NOMO-1 (cell line): ENCODE measurements around the gene GSG1L.
A peak's percentile ranks its signal among the peaks of the same experiment; 100 is the strongest.

Experiments
- DNase-seq, 2 experiments: peaks; one replicate each; lab custom pipeline; 2025; ENCODE audit not compliant: unreplicated experiment in 2 of 2; lab: John Stamatoyannopoulos, UW

The GSG1L gene

GRCh38 chr16:28067604-28068379 is 4.3 kb upstream of the GSG1L start:
- DNase-seq: no peak

GRCh38 chr16:28064706-28065249 is 1.3 kb upstream of the GSG1L start:
- no peak for DNase-seq

GRCh38 chr16:28064150-28064549 is 636 bp upstream of the GSG1L start:
- DNase-seq: no peak

- peak; percentile 37 to 39 for DNase-seq
Observed at GRCh38 chr16:28062847-28063521, 530 bp downstream of the GSG1L start.

GRCh38 chr16:28062261-28062846 is 1.2 kb downstream of the GSG1L start:
- no peak for DNase-seq

GRCh38 chr16:28061352-28062101 is 2.0 kb downstream of the GSG1L start:
- DNase-seq: no peak

- no peak for DNase-seq
Observed at GRCh38 chr16:28059841-28060575, 3.5 kb downstream of the GSG1L start.

- DNase-seq: no peak
Observed at GRCh38 chr16:28058839-28059589, 4.5 kb downstream of the GSG1L start.

- DNase-seq: no peak
Observed at GRCh38 chr16:28057949-28058348, 5.6 kb downstream of the GSG1L start.

GRCh38 chr16:28053461-28053860 is 10.1 kb downstream of the GSG1L start:
- DNase-seq: no peak

GRCh38 chr16:28052274-28053128 is 11.0 kb downstream of the GSG1L start:
- no peak for DNase-seq

- no peak for DNase-seq
Observed at GRCh38 chr16:28051486-28051885, 12.0 kb downstream of the GSG1L start.

- no peak for DNase-seq
Observed at GRCh38 chr16:28042811-28043210, 20.7 kb downstream of the GSG1L start.

- DNase-seq: no peak
Observed at GRCh38 chr16:28041615-28042014, 21.9 kb downstream of the GSG1L start.

- no peak for DNase-seq
Observed at GRCh38 chr16:28040039-28040438, 23.5 kb downstream of the GSG1L start.

- no peak for DNase-seq
Observed at GRCh38 chr16:28039493-28039892, 24.0 kb downstream of the GSG1L start.

GRCh38 chr16:28038409-28038808 is 25.1 kb downstream of the GSG1L start:
- no peak for DNase-seq

- DNase-seq: no peak
Observed at GRCh38 chr16:28035866-28036393, 27.6 kb downstream of the GSG1L start.
